K562 (cell line): Measurements from ENCODE around the gene SLC38A11. TPM values are rescaled to one million over a fixed set of nuclear protein-coding genes. Genes with fewer than 3 reads are reported as not detected.

Source experiments
- ATAC-seq: fragments of 200-7000 bp; cut with Tn5 transposase; 3 replicates; pipeline ENCODE4 v1.9.1; 2020; ENCODE audit warnings: moderate library complexity
- BruUV-seq: library from RNA; stranded (reverse); fragments of 400-500 nt; replicated peaks from 2 replicates; lab custom pipeline; 2021; lab: Mats Ljungman, UMichigan
- CTCF ChIA-PET: fragments of 300-600 bp; formaldehyde crosslinking; extraction: SDS; loops from one replicate; lab custom pipeline; 2021; ENCODE audit warnings: low intra/inter-chr PET ratio; lab: Yijun Ruan, JAX
- POLR2A ChIA-PET: fragments of 300-600, 350-650 bp; sonication (Branson Sonifier 250); formaldehyde crosslinking; extraction: SDS; loops from one replicate; lab custom pipeline; 2021; ENCODE audit warnings: antibody characterized with exemption, inconsistent platforms; lab: Yijun Ruan, JAX
- DNase-seq, 4 experiments: peaks; one replicate each; pipeline versions ENCODE4 v3.0.0 to v3.0.0-alpha.2; 2011 to 2018; ENCODE audit warnings: low spot score in 3 of 4, mixed read lengths in 3 of 4; ENCODE audit errors: extremely low read depth in 1 of 4
- FAIRE-seq: peaks from 2 replicates; lab custom pipeline; 2011; peaks lifted over from hg19 to GRCh38; lab: Jason Lieb, UNC
- H2AFZ ChIP-seq: 2 replicates; pipeline ENCODE4 v1.6.0; 2011; ENCODE audit warnings: low read depth, low read length, control low read depth, inconsistent platforms
- H3K27ac ChIP-seq: fragments of 200-600 bp; 3 replicates; pipeline ENCODE4 v1.8.0; 2011; ENCODE audit warnings: low read depth, mild to moderate bottlenecking, control low read depth, inconsistent platforms, low read length, moderate library complexity, mixed read lengths; ENCODE audit errors: extremely low read depth
- H3K27me3 ChIP-seq, 2 experiments: fragments of 300-600 bp in 1 of 2; 2 replicates in 1 of 2; 3 replicates in 1 of 2; pipeline versions ENCODE4 v1.6.0 to v1.8.0; 2011; ENCODE audit warnings: inconsistent platforms in 2 of 2, low read length in 2 of 2, mild to moderate bottlenecking in 1 of 2, mixed read lengths in 1 of 2, moderate library complexity in 1 of 2; ENCODE audit not compliant: control insufficient read depth in 2 of 2, insufficient read depth in 2 of 2
- H3K36me3 ChIP-seq: fragments of 300-600 bp; 3 replicates; pipeline ENCODE4 v1.8.0; 2011; ENCODE audit warnings: mild to moderate bottlenecking, low read length, inconsistent platforms; ENCODE audit not compliant: control insufficient read depth, insufficient read depth
- H3K4me1 ChIP-seq, 2 experiments: fragments of 200-600 bp in 1 of 2; replicated peaks in 1 of 2; 2 replicates in 1 of 2; 3 replicates in 1 of 2; pipeline versions ENCODE4 v1.5.1 to v1.8.0; 2011; ENCODE audit warnings: inconsistent platforms in 2 of 2, low read length in 2 of 2, mild to moderate bottlenecking in 1 of 2, mixed read lengths in 1 of 2, moderate library complexity in 1 of 2; ENCODE audit not compliant: control insufficient read depth in 2 of 2, insufficient read depth in 2 of 2
- H3K4me2 ChIP-seq: 2 replicates; pipeline ENCODE4 v1.6.1; 2011; ENCODE audit warnings: low read length, control low read depth, inconsistent platforms, mixed read lengths; ENCODE audit not compliant: insufficient read depth
- H3K4me3 ChIP-seq: fragments of 200-600 bp; sonication (generic), shearing (Covaris generic); 2 replicates; pipeline ENCODE4 v1.5.1; 2016; ENCODE audit warnings: control low read depth, inconsistent platforms
- H3K79me2 ChIP-seq: fragments of 200-600 bp; 3 replicates; pipeline ENCODE4 v1.8.0; 2011; ENCODE audit warnings: low read length, inconsistent platforms; ENCODE audit not compliant: control insufficient read depth, insufficient read depth
- H3K9ac ChIP-seq, 2 experiments: 2 replicates each; pipeline versions ENCODE4 v1.6.0 to v1.6.1; 2011; ENCODE audit warnings: low read depth in 2 of 2, low read length in 2 of 2, control low read depth in 1 of 2, inconsistent platforms in 1 of 2, mild to moderate bottlenecking in 1 of 2, mixed read lengths in 1 of 2; ENCODE audit not compliant: insufficient read depth in 1 of 2
- H3K9me1 ChIP-seq: one replicate; pipeline ENCODE4 v1.6.0; 2011; ENCODE audit warnings: inconsistent platforms, mild to moderate bottlenecking, low read length, moderate library complexity; ENCODE audit not compliant: control insufficient read depth, insufficient read depth
- H3K9me3 ChIP-seq: replicated peaks from 2 replicates; pipeline ENCODE4 v1.5.1; 2011; ENCODE audit warnings: low read depth, low read length, inconsistent platforms; ENCODE audit not compliant: control insufficient read depth, insufficient read depth
- H4K20me1 ChIP-seq: replicated peaks from 2 replicates; pipeline ENCODE4 v1.6.1; 2011; ENCODE audit warnings: low read length, inconsistent platforms, mixed read lengths; ENCODE audit not compliant: control insufficient read depth, insufficient read depth
- MCM5 ChIP-seq: fragments of 450-650 bp; IDR thresholded peaks from 2 replicates; pipeline ENCODE4 v1.6.1; 2016; ENCODE audit warnings: low read depth
- PRMT5 ChIP-seq: sonication (generic); formaldehyde crosslinking; IDR thresholded peaks from 2 replicates; pipeline ENCODE4 v1.5.0; 2020; ENCODE audit warnings: missing genetic modification reagents
- RHOXF2B ChIP-seq: fragments of 250-450 bp; sonication (Bioruptor Pico); conservative IDR thresholded peaks from 2 replicates; pipeline ENCODE4 v1.5.1; 2021
- ZZZ3 ChIP-seq: fragments of 450-650 bp; IDR thresholded peaks from 2 replicates; pipeline ENCODE4 v1.6.1; 2016; ENCODE audit warnings: antibody characterized with exemption, mild to moderate bottlenecking, moderate library complexity
- WGBS: fragments of 100-300 bp; shearing (Covaris generic); methylation state at CpG from one replicate; pipeline ENCODE4 v1.1.6; 2016; ENCODE audit warnings: low coverage, mixed read lengths; ENCODE audit not compliant: insufficient coverage; ENCODE audit errors: missing lambda C conversion rate; 5-methylcytosine and 5-hydroxymethylcytosine counted together
- in situ Hi-C: fragments of 300-500 bp; cut with MboI; formaldehyde crosslinking; loops from 4 replicates; pipeline ENCODE4 v1.15.0; 2018; ENCODE audit warnings: inconsistent platforms, mixed read lengths
- intact Hi-C: fragments of 100-400 bp; cut with micrococcal nuclease; formaldehyde crosslinking; loops from 2 replicates; pipeline ENCODE4 v1.14.2; 2022
- polyA plus RNA-seq, 8 experiments: library from polyadenylated mRNA; depleted of rRNA in 4 of 8; stranded (reverse) in 5 of 8; unstranded in 3 of 8; fragments of >200 nt; fragmentation: Nextera tagmentation in 2 of 8; fragmentation: Illumina TruSeq in 1 of 8; extraction: Ambion mirVana in 2 of 8; extraction: Trizol in 1 of 8; gene quantifications; 2 replicates each; pipeline versions ENCODE4 v1.2.1 to v1.2.3, GENCODE V29; 2011 to 2014; ENCODE audit warnings: inconsistent platforms in 1 of 8, missing spikeins in 1 of 8
- total RNA-seq, 7 experiments: library from RNA; depleted of rRNA in 6 of 7; stranded (reverse); fragments of >200 nt in 6 of 7; fragmentation: Illumina TruSeq in 2 of 7; extraction: Trizol in 2 of 7; gene quantifications; 2 replicates each; pipeline versions ENCODE4 v1.2.1 to v1.2.3, GENCODE V29; 2011 to 2021; ENCODE audit warnings: low replicate concordance in 1 of 7
- TF ChIP-seq, protein P1 (sequence below), 2 experiments: fragments of 450-650 bp in 1 of 2; sonication (generic) in 1 of 2; formaldehyde crosslinking in 1 of 2; IDR thresholded peaks; 2 replicates each; pipeline versions ENCODE4 v1.7.1 to v1.9.0; 2016 to 2022; ENCODE audit warnings: inconsistent platforms in 1 of 2, mild to moderate bottlenecking in 1 of 2, missing genetic modification reagents in 1 of 2

The SLC38A11 gene
- total and polyA plus RNA-seq, 9 of the 15 experiments (the other 6 are each of a cell fraction or from before 2014, with no cell fraction given): not detected

- POLR2A ChIA-PET: no interaction called here
Measured at GRCh38 chr2:164934401-164935117, 20.8 kb downstream of the SLC38A11 start.

More at GRCh38 chr2:164934401-164935117, 20.8 kb downstream of the SLC38A11 start:
- no peaks in the 10 kb centered on the region for H3K79me2 ChIP-seq
- no peak for ATAC-seq
- no peak overlapping the region for H3K9ac ChIP-seq
- TF ChIP-seq, protein P1, sequence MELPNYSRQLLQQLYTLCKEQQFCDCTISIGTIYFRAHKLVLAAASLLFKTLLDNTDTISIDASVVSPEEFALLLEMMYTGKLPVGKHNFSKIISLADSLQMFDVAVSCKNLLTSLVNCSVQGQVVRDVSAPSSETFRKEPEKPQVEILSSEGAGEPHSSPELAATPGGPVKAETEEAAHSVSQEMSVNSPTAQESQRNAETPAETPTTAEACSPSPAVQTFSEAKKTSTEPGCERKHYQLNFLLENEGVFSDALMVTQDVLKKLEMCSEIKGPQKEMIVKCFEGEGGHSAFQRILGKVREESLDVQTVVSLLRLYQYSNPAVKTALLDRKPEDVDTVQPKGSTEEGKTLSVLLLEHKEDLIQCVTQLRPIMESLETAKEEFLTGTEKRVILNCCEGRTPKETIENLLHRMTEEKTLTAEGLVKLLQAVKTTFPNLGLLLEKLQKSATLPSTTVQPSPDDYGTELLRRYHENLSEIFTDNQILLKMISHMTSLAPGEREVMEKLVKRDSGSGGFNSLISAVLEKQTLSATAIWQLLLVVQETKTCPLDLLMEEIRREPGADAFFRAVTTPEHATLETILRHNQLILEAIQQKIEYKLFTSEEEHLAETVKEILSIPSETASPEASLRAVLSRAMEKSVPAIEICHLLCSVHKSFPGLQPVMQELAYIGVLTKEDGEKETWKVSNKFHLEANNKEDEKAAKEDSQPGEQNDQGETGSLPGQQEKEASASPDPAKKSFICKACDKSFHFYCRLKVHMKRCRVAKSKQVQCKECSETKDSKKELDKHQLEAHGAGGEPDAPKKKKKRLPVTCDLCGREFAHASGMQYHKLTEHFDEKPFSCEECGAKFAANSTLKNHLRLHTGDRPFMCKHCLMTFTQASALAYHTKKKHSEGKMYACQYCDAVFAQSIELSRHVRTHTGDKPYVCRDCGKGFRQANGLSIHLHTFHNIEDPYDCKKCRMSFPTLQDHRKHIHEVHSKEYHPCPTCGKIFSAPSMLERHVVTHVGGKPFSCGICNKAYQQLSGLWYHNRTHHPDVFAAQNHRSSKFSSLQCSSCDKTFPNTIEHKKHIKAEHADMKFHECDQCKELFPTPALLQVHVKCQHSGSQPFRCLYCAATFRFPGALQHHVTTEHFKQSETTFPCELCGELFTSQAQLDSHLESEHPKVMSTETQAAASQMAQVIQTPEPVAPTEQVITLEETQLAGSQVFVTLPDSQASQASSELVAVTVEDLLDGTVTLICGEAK (IDR thresholded peaks at IDR 0.05): no peak
- TF ChIP-seq, protein P1 (CRISPR knock-in tag; IDR thresholded peaks at IDR 0.05): no peak
- TF ChIP-seq PRMT5 (CRISPR knock-in tag) (no peak), ZZZ3 (no peak), MCM5 (no peak), RHOXF2B (CRISPR knock-in tag) (no peak)
- FAIRE-seq: no peak
- no peaks in the 10 kb centered on the region for H3K27me3 ChIP-seq
- intact Hi-C loops (no loop called here), in situ Hi-C loops (no loop called here)
- BruUV-seq: no TSS peak
- CTCF ChIA-PET: no interaction called here
- no peaks in the 10 kb centered on the region for H3K4me1 ChIP-seq
- no peak overlapping the region for H3K27ac ChIP-seq
- H3K4me2 ChIP-seq: no peak overlapping the region
- H3K9me1 ChIP-seq: no peaks in the 10 kb centered on the region
- H2AFZ ChIP-seq: no peak overlapping the region
- no peak overlapping the region for H3K4me3 ChIP-seq
- H3K9me3 ChIP-seq: no peaks in the 10 kb centered on the region
- H4K20me1 ChIP-seq: no peaks in the 10 kb centered on the region
- WGBS: 3% methylated on average over 5 of the region's 5 CpGs
- no peaks in the 10 kb centered on the region for H3K36me3 ChIP-seq
- DNase-seq: no peak
